Measurements from ENCODE around the gene NRROS. TPM values are rescaled to one million over a fixed set of nuclear protein-coding genes. Genes with fewer than 3 reads are reported as not detected.

NRROS gene
- polyA plus RNA-seq, 1 of the 3 experiments (the other 2 are of a cell fraction), result 0.25 TPM

- CTCF ChIA-PET, result interaction anchor here (1.7 kb wide), 1 partner anchor 19 kb away, joined by 11 read pairs; no protein-coding TSS in a partner anchor
- Histone ChIP-seq H3K4me3 (ENCODE audit: low read depth in 2 of 2, low read length in 1 of 2) (no peak overlapping the region), H2AFZ (ENCODE audit: low read depth) (peak overlapping the region; percentile 71), H3K36me3 (replicated peaks in 1 of 2; ENCODE audit: control insufficient read depth in 1 of 2, insufficient read depth in 2 of 2, low read length in 1 of 2) (no peaks in the 10 kb centered on the region), H4K20me1 (ENCODE audit: insufficient read depth) (no peaks in the 10 kb centered on the region), H3K9me3 (no peaks in the 10 kb centered on the region), H3K4me1 (ENCODE audit: control insufficient read depth in 1 of 2, insufficient read depth in 2 of 2, low read depth in 1 of 2, low read length in 1 of 2) (peaks cover 5 to 8% of the 10 kb centered on the region in 2 experiments; a peak in 2 of 4 replicates), H3K27me3 (ENCODE audit: insufficient read depth) (no peaks in the 10 kb centered on the region; the same call in 1 of the 2 replicates), H3K4me2 (no peak overlapping the region), H3K27ac (ENCODE audit: low read depth in 2 of 2, low read length in 1 of 2) (peak overlapping the region in 1 of 2 experiments; percentile 23; a peak in 1 of 4 replicates), H3F3A (replicated peaks; ENCODE audit: insufficient read depth) (peaks cover 5% of the 10 kb centered on the region), H3K9me2 (no peaks in the 10 kb centered on the region), H3K79me2 (ENCODE audit: insufficient read depth) (no peaks in the 10 kb centered on the region), H3K9ac (no peak overlapping the region)
- POLR2A ChIA-PET, result no interaction called here
- no peak for DNase-seq
- 60% methylated on average over 23 of the region's 23 CpGs for WGBS (ENCODE audit: low lambda C conversion rate)
- TF ChIP-seq REST (IDR thresholded peaks at IDR 0.05; ENCODE audit: low read depth, low read length) (no peak), TCF12 (IDR thresholded peaks at IDR 0.05) (peak; percentile 69)
Measured at GRCh38 chr3:196666001-196666867, 26.7 kb downstream of the NRROS start.

GRCh38 chr3:196667056-196667825 is 27.7 kb downstream of the NRROS start:
- H3F3A ChIP-seq (replicated peaks; ENCODE audit: insufficient read depth), result peaks cover 5% of the 10 kb centered on the region
- ChIA-PET CTCF (no interaction called here), POLR2A (no interaction called here)
- H3K9ac ChIP-seq, result no peak overlapping the region
- no peak overlapping the region for H2AFZ ChIP-seq (ENCODE audit: low read depth)
- no peaks in the 10 kb centered on the region for H3K79me2 ChIP-seq (ENCODE audit: insufficient read depth)
- no peaks in the 10 kb centered on the region for H3K36me3 ChIP-seq (replicated peaks in 1 of 2; ENCODE audit: control insufficient read depth in 1 of 2, insufficient read depth in 2 of 2, low read length in 1 of 2)
- WGBS (ENCODE audit: low lambda C conversion rate), result 94% methylated on average over 14 of the region's 14 CpGs
- no peak overlapping the region for H3K4me2 ChIP-seq
- DNase-seq, result no peak
- peaks cover 5 to 8% of the 10 kb centered on the region in 2 experiments; a peak in 2 of 4 replicates for H3K4me1 ChIP-seq (ENCODE audit: control insufficient read depth in 1 of 2, insufficient read depth in 2 of 2, low read depth in 1 of 2, low read length in 1 of 2)
- H3K9me2 ChIP-seq, result no peaks in the 10 kb centered on the region
- H3K27me3 ChIP-seq (ENCODE audit: insufficient read depth), result no peaks in the 10 kb centered on the region; the same call in 1 of the 2 replicates
- H4K20me1 ChIP-seq (ENCODE audit: insufficient read depth), result no peaks in the 10 kb centered on the region
- no peak overlapping the region for H3K27ac ChIP-seq (ENCODE audit: low read depth in 2 of 2, low read length in 1 of 2)
- TF ChIP-seq MAX (IDR thresholded peaks at IDR 0.05; ENCODE audit: low read depth) (no peak), SIN3A (IDR thresholded peaks at IDR 0.05; ENCODE audit: borderline replicate concordance, low read depth, low read length) (no peak), EZH2phosphoT487 (IDR thresholded peaks at IDR 0.05; ENCODE audit: borderline replicate concordance, low read depth) (no peak), FOSL2 (IDR thresholded peaks at IDR 0.05; ENCODE audit: borderline replicate concordance, low read depth) (no peak), USF2 (IDR thresholded peaks at IDR 0.05; ENCODE audit: borderline replicate concordance, low read depth, low read length) (no peak), TCF12 (IDR thresholded peaks at IDR 0.05) (no peak), CTCF (IDR thresholded peaks at IDR 0.05) (no peak), RCOR1 (IDR thresholded peaks at IDR 0.05; ENCODE audit: low read length) (no peak), TEAD4 (IDR thresholded peaks at IDR 0.05; ENCODE audit: borderline replicate concordance, insufficient read depth) (no peak), USF1 (IDR thresholded peaks at IDR 0.05; ENCODE audit: borderline replicate concordance, low read depth) (no peak), MXI1 (IDR thresholded peaks at IDR 0.05; ENCODE audit: low read depth, low read length) (no peak), PBX3 (IDR thresholded peaks at IDR 0.05) (no peak), NFIC (IDR thresholded peaks at IDR 0.05; ENCODE audit: borderline replicate concordance) (no peak)
- H3K9me3 ChIP-seq, result no peaks in the 10 kb centered on the region
- no peak overlapping the region for H3K4me3 ChIP-seq (ENCODE audit: low read depth in 2 of 2, low read length in 1 of 2)
